DND-41 (cell line): ENCODE results near the gene GJB2.

ENCODE experiments used
- CTCF ChIP-seq: IDR thresholded peaks from 2 replicates; pipeline ENCODE4 v1.5.1; 2012; ENCODE audit warnings: borderline replicate concordance, low read length, moderate library complexity, mild to moderate bottlenecking; ENCODE audit not compliant: poor library complexity, severe bottlenecking; ENCODE audit errors: extremely low read depth
- EZH2 ChIP-seq: IDR thresholded peaks from 3 replicates; pipeline ENCODE4 v1.6.1; 2012; ENCODE audit warnings: borderline replicate concordance, low read depth, mild to moderate bottlenecking, moderate library complexity, low read length, inconsistent platforms; ENCODE audit not compliant: severe bottlenecking

DNA sequence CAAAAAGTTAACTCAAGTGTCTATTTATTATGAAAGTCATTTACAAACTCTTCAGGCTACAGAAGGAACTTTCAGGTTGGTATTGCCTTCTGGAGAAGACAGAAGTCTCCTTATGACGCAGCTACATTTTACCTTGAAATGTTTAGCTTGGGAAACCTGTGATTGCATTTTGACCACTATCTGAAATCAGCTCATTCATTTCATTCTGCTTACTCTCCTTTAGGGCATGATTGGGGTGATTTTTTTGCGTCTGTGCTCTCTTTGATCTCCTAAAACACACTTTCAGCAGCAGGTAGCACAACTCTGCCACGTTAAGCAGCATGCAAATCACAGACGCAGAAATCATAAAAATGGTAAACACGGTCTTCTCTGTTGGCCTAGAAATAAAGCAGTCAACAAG, 29.8 kb upstream of the GJB2 start:
- TF ChIP-seq CTCF (no peak), EZH2 (no peak)
